SK-N-SH treated with all-trans-retinoic acid at 6 μM for 48 hours (cell line): ENCODE results near the gene DCPS.

Experiments used
- ATAC-seq: fragments of 200-7000 bp; cut with Tn5 transposase; 3 replicates; pipeline ENCODE4 v1.9.1; 2020; ENCODE audit warnings: mild to moderate bottlenecking, moderate library complexity
- ARNTL ChIP-seq: fragments of 450-650 bp; formaldehyde crosslinking; IDR thresholded peaks from 2 replicates; pipeline ENCODE4 v1.5.0; 2020; ENCODE audit warnings: low read depth, mild to moderate bottlenecking, moderate library complexity, borderline replicate concordance
- BACH2 ChIP-seq: fragments of 250-450 bp; sonication (Bioruptor Pico); IDR thresholded peaks from 2 replicates; pipeline ENCODE4 v1.9.0; 2021; ENCODE audit warnings: mild to moderate bottlenecking, borderline replicate concordance
- CSDC2 ChIP-seq: fragments of 250-450 bp; sonication (Bioruptor Pico); IDR thresholded peaks from 2 replicates; pipeline ENCODE4 v1.5.0; 2020; ENCODE audit warnings: mild to moderate bottlenecking, moderate library complexity
- GLIS3 ChIP-seq: fragments of 250-450 bp; sonication (Bioruptor Pico); IDR thresholded peaks from 2 replicates; pipeline ENCODE4 v1.5.0; 2020; ENCODE audit warnings: mild to moderate bottlenecking, moderate library complexity
- ISL1 ChIP-seq: fragments of 250-450 bp; sonication (Bioruptor Pico); IDR thresholded peaks from 2 replicates; pipeline ENCODE4 v2.1.2; 2022; ENCODE audit warnings: mild to moderate bottlenecking, moderate library complexity
- OSR1 ChIP-seq: fragments of 250-450 bp; sonication (Bioruptor Pico); IDR thresholded peaks from 2 replicates; pipeline ENCODE4 v1.8.0; 2022; ENCODE audit warnings: moderate library complexity, mild to moderate bottlenecking, inconsistent platforms
- PPARA ChIP-seq: fragments of 250-450 bp; sonication (Bioruptor Pico); IDR thresholded peaks from 2 replicates; pipeline ENCODE4 v1.5.0; 2020; ENCODE audit warnings: mild to moderate bottlenecking, borderline replicate concordance
- RARB ChIP-seq: fragments of 250-450 bp; sonication (Bioruptor Pico); IDR thresholded peaks from 2 replicates; pipeline ENCODE4 v1.8.0; 2021; ENCODE audit warnings: mild to moderate bottlenecking, moderate library complexity
- SNAI2 ChIP-seq: fragments of 250-450 bp; sonication (Bioruptor Pico); IDR thresholded peaks from 2 replicates; pipeline ENCODE4 v1.5.0; 2020; ENCODE audit warnings: mild to moderate bottlenecking, moderate library complexity
- TCF4 ChIP-seq: fragments of 250-450 bp; sonication (Bioruptor Pico); IDR thresholded peaks from 2 replicates; pipeline ENCODE4 v1.8.0; 2021; ENCODE audit warnings: mild to moderate bottlenecking, moderate library complexity, borderline replicate concordance
- TOX ChIP-seq: fragments of 250-450 bp; sonication (Bioruptor Pico); IDR thresholded peaks from 2 replicates; pipeline ENCODE4 v1.8.0; 2021; ENCODE audit warnings: mild to moderate bottlenecking, moderate library complexity, borderline replicate concordance
- ZC3H10 ChIP-seq: fragments of 250-450 bp; sonication (Bioruptor Pico); IDR thresholded peaks from 2 replicates; pipeline ENCODE4 v1.5.1; 2021; ENCODE audit warnings: mild to moderate bottlenecking, moderate library complexity
- ZFP3 ChIP-seq: fragments of 250-450 bp; sonication (Bioruptor Pico); IDR thresholded peaks from 2 replicates; pipeline ENCODE4 v1.5.0; 2020; ENCODE audit warnings: mild to moderate bottlenecking, moderate library complexity
- ZFP30 ChIP-seq: fragments of 450-650 bp; formaldehyde crosslinking; IDR thresholded peaks from 2 replicates; pipeline ENCODE4 v1.5.0; 2022; ENCODE audit warnings: mild to moderate bottlenecking, moderate library complexity
- ZNF565 ChIP-seq: fragments of 450-650 bp; formaldehyde crosslinking; conservative IDR thresholded peaks from 2 replicates; pipeline ENCODE4 v1.5.0; 2020; ENCODE audit warnings: low read depth, mild to moderate bottlenecking, moderate library complexity
- ZNF70 ChIP-seq: fragments of 450-650 bp; formaldehyde crosslinking; IDR thresholded peaks from 2 replicates; pipeline ENCODE4 v1.5.0; 2020; ENCODE audit warnings: mild to moderate bottlenecking, moderate library complexity
- ZNF8 ChIP-seq: fragments of 450-650 bp; formaldehyde crosslinking; IDR thresholded peaks from 2 replicates; pipeline ENCODE4 v1.5.0; 2020; ENCODE audit warnings: mild to moderate bottlenecking, moderate library complexity
- TF ChIP-seq, protein P1 (sequence below): fragments of 250-450 bp; sonication (Bioruptor Pico); IDR thresholded peaks from 2 replicates; pipeline ENCODE4 v1.5.0; 2020; ENCODE audit warnings: mild to moderate bottlenecking, moderate library complexity
- TF ChIP-seq, protein P2 (sequence below): fragments of 250-450 bp; sonication (Bioruptor Pico); IDR thresholded peaks from 2 replicates; pipeline ENCODE4 v1.5.1; 2021; ENCODE audit warnings: mild to moderate bottlenecking, moderate library complexity
- TF ChIP-seq, protein P3 (sequence below): fragments of 250-450 bp; sonication (Bioruptor Pico); IDR thresholded peaks from 2 replicates; pipeline ENCODE4 v1.5.1; 2020; ENCODE audit warnings: low read depth, mild to moderate bottlenecking, moderate library complexity
- TF ChIP-seq, protein P4 (sequence below): fragments of 250-450 bp; sonication (Bioruptor Pico); IDR thresholded peaks from 2 replicates; pipeline ENCODE4 v1.8.0; 2020; ENCODE audit warnings: mild to moderate bottlenecking, moderate library complexity, borderline replicate concordance
- TF ChIP-seq, protein P5 (sequence below): fragments of 250-450 bp; sonication (Bioruptor Pico); IDR thresholded peaks from 2 replicates; pipeline ENCODE4 v1.8.0; 2021; ENCODE audit warnings: low read depth, mild to moderate bottlenecking, moderate library complexity, borderline replicate concordance

The DCPS gene

DNA sequence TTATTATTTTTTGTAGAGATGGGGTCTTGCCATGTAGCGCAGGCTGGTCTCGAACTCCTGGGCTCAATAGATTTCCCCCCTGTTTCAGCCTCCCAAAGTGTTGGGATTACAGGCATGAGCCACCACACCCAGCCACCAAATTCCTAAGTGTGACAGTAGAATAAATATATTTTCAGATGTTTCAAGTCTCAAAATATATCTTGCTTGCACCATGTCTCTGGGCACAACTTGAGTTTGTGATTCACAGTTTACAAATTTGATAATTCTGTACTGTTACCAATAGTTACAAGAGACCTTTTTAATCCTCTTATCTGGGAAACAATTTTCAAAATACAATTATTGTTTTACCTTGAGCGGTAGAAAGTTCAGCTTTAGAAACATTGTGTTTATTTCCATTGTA is 19.1 kb downstream of the DCPS start:
- no peak for TF ChIP-seq ZNF8 (CRISPR knock-in tag)
- TF ChIP-seq RARB (CRISPR knock-in tag) = no peak
- no peak for TF ChIP-seq ZC3H10
- TF ChIP-seq BACH2 (CRISPR knock-in tag) = no peak
- no peak for TF ChIP-seq TCF4
- no peak for TF ChIP-seq PPARA (CRISPR knock-in tag)
- TF ChIP-seq, protein P1, sequence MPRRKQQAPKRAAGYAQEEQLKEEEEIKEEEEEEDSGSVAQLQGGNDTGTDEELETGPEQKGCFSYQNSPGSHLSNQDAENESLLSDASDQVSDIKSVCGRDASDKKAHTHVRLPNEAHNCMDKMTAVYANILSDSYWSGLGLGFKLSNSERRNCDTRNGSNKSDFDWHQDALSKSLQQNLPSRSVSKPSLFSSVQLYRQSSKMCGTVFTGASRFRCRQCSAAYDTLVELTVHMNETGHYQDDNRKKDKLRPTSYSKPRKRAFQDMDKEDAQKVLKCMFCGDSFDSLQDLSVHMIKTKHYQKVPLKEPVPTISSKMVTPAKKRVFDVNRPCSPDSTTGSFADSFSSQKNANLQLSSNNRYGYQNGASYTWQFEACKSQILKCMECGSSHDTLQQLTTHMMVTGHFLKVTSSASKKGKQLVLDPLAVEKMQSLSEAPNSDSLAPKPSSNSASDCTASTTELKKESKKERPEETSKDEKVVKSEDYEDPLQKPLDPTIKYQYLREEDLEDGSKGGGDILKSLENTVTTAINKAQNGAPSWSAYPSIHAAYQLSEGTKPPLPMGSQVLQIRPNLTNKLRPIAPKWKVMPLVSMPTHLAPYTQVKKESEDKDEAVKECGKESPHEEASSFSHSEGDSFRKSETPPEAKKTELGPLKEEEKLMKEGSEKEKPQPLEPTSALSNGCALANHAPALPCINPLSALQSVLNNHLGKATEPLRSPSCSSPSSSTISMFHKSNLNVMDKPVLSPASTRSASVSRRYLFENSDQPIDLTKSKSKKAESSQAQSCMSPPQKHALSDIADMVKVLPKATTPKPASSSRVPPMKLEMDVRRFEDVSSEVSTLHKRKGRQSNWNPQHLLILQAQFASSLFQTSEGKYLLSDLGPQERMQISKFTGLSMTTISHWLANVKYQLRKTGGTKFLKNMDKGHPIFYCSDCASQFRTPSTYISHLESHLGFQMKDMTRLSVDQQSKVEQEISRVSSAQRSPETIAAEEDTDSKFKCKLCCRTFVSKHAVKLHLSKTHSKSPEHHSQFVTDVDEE (CRISPR knock-in tag) = no peak
- no peak for TF ChIP-seq ZNF565
- TF ChIP-seq, protein P2, sequence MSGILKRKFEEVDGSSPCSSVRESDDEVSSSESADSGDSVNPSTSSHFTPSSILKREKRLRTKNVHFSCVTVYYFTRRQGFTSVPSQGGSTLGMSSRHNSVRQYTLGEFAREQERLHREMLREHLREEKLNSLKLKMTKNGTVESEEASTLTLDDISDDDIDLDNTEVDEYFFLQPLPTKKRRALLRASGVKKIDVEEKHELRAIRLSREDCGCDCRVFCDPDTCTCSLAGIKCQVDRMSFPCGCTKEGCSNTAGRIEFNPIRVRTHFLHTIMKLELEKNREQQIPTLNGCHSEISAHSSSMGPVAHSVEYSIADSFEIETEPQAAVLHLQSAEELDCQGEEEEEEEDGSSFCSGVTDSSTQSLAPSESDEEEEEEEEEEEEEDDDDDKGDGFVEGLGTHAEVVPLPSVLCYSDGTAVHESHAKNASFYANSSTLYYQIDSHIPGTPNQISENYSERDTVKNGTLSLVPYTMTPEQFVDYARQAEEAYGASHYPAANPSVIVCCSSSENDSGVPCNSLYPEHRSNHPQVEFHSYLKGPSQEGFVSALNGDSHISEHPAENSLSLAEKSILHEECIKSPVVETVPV (CRISPR knock-in tag) = no peak
- no peak for TF ChIP-seq ISL1
- TF ChIP-seq, protein P3, sequence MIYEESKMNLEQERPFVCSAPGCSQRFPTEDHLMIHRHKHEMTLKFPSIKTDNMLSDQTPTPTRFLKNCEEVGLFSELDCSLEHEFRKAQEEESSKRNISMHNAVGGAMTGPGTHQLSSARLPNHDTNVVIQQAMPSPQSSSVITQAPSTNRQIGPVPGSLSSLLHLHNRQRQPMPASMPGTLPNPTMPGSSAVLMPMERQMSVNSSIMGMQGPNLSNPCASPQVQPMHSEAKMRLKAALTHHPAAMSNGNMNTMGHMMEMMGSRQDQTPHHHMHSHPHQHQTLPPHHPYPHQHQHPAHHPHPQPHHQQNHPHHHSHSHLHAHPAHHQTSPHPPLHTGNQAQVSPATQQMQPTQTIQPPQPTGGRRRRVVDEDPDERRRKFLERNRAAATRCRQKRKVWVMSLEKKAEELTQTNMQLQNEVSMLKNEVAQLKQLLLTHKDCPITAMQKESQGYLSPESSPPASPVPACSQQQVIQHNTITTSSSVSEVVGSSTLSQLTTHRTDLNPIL (CRISPR knock-in tag) = no peak
- TF ChIP-seq, protein P4, sequence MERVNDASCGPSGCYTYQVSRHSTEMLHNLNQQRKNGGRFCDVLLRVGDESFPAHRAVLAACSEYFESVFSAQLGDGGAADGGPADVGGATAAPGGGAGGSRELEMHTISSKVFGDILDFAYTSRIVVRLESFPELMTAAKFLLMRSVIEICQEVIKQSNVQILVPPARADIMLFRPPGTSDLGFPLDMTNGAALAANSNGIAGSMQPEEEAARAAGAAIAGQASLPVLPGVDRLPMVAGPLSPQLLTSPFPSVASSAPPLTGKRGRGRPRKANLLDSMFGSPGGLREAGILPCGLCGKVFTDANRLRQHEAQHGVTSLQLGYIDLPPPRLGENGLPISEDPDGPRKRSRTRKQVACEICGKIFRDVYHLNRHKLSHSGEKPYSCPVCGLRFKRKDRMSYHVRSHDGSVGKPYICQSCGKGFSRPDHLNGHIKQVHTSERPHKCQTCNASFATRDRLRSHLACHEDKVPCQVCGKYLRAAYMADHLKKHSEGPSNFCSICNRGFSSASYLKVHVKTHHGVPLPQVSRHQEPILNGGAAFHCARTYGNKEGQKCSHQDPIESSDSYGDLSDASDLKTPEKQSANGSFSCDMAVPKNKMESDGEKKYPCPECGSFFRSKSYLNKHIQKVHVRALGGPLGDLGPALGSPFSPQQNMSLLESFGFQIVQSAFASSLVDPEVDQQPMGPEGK (CRISPR knock-in tag) = no peak
- TF ChIP-seq ZFP3 (CRISPR knock-in tag) = no peak
- no peak for TF ChIP-seq ZNF70 (CRISPR knock-in tag)
- TF ChIP-seq TOX (CRISPR knock-in tag) = no peak
- no peak for TF ChIP-seq OSR1 (CRISPR knock-in tag)
- no peak for TF ChIP-seq ARNTL (CRISPR knock-in tag)
- TF ChIP-seq, protein P5, sequence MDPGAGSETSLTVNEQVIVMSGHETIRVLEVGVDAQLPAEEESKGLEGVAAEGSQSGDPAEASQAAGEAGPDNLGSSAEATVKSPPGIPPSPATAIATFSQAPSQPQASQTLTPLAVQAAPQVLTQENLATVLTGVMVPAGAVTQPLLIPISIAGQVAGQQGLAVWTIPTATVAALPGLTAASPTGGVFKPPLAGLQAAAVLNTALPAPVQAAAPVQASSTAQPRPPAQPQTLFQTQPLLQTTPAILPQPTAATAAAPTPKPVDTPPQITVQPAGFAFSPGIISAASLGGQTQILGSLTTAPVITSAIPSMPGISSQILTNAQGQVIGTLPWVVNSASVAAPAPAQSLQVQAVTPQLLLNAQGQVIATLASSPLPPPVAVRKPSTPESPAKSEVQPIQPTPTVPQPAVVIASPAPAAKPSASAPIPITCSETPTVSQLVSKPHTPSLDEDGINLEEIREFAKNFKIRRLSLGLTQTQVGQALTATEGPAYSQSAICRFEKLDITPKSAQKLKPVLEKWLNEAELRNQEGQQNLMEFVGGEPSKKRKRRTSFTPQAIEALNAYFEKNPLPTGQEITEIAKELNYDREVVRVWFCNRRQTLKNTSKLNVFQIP (CRISPR knock-in tag) = no peak
- TF ChIP-seq SNAI2 (CRISPR knock-in tag) = no peak
- TF ChIP-seq, all 23 proteins: peak for 0
- ATAC-seq = no peak

DNA sequence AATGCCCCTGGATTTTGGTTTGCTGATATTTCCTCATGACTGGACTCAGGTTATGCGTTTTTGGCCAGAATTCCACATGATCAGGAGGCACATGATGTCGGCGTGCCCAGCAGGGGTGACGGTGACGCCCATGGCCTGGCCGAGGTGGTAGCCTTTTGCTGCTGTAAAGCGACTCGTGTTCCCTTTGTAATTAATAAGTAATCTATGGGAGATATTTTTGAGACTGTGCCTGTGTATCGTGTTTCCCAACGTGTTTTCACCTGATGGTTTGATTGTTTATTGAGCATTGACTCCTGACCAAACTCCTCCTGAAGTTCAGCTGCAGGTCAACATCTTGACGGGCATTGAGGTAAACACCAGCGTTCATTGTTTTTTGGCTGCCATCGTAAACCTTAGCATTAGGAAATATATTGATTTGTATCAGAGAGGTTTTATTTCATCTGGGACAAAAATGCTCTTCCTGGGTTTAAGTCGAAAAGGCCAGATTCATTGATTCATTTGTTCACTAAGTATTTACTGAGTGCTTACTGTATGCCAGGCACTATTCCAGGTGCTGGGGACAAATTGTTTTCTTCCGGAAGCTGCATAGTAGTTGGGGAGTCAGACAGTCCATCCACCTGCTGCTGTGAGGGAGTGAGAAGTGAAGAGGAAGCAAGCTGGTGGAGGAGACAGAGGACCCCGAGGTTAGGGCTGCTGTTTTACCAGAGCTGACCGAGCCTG is 23.6 kb downstream of the DCPS start:
- ATAC-seq = no peak

More for the DNA sequence above, 23.6 kb downstream of the DCPS start:
- TF ChIP-seq TOX (CRISPR knock-in tag) (no peak), ZNF565 (no peak), PPARA (CRISPR knock-in tag) (no peak), ISL1 (no peak), ZNF8 (CRISPR knock-in tag) (no peak), SNAI2 (CRISPR knock-in tag) (no peak), RARB (CRISPR knock-in tag) (no peak), CSDC2 (no peak), OSR1 (CRISPR knock-in tag) (no peak), GLIS3 (no peak), ZC3H10 (no peak), ARNTL (CRISPR knock-in tag) (no peak), ZFP30 (no peak), TCF4 (no peak)
- TF ChIP-seq, protein P2 (CRISPR knock-in tag) = no peak
